Keratinocyte (primary cell): ENCODE data around the gene SNRK.

Experiments
- CTCF ChIP-seq, 3 experiments: IDR thresholded peaks in 1 of 3; conservative IDR thresholded peaks in 1 of 3; optimal IDR thresholded peaks in 1 of 3; 2 replicates in 2 of 3; 3 replicates in 1 of 3; pipeline versions ENCODE3 to v1.5.1; 2011; ENCODE audit warnings: low read length in 3 of 3, mild to moderate bottlenecking in 3 of 3, moderate library complexity in 2 of 3, control low read depth in 1 of 3, inconsistent platforms in 1 of 3; ENCODE audit not compliant: insufficient read depth in 2 of 3; ENCODE audit errors: extremely low read depth in 1 of 3
- EZH2 ChIP-seq: IDR thresholded peaks from one replicate; pipeline ENCODE4 v1.6.1; 2012; ENCODE audit warnings: inconsistent platforms, mild to moderate bottlenecking, low read length, moderate library complexity

- TF ChIP-seq CTCF (optimal IDR thresholded peaks at IDR 0.05 in 1 of 3, IDR thresholded peaks at IDR 0.05 in 1 of 3, conservative IDR thresholded peaks at IDR 0.05 in 1 of 3; ENCODE audit: extremely low read depth in 1 of 3, insufficient read depth in 2 of 3, low read length in 3 of 3), result no peak
- no peak for TF ChIP-seq EZH2
Observed at GRCh38 chr3:43353393-43353792, 67.1 kb downstream of the SNRK start.
